Endometrial microvascular endothelial cells (primary cell): ENCODE data around the gene HHIPL1. TPM values are rescaled to one million over a fixed set of nuclear protein-coding genes. Genes with fewer than 3 reads are reported as not detected.
"Not testable (repeated sequence)": the region's sequence is repeated elsewhere in the genome, so short reads cannot be mapped to it uniquely, and the experiment has no call there.

Experiments used
- in situ Hi-C: cut with HindIII; loops from 2 replicates; pipeline ENCODE4 v1.10.0; 2017; ENCODE audit warnings: low sequenced_read_pairs, low pct_unique_long_range_greater_than_20kb; ENCODE audit errors: inconsistent ontology term
- total RNA-seq: library from RNA; depleted of rRNA; stranded (reverse); fragments of >200 nt; gene quantifications from one replicate; pipeline ENCODE4 v1.2.3, GENCODE V29; 2015; ENCODE audit errors: inconsistent ontology term

The HHIPL1 gene
- total RNA-seq, 1 donor from 2014 or later: 6.8 TPM

GRCh38 chr14:99654235-99654985 lies 9.5 kb downstream of the HHIPL1 start:
- in situ Hi-C loops: no loop called here

GRCh38 chr14:99655521-99655920 lies 10.6 kb downstream of the HHIPL1 start:
- in situ Hi-C loops: no loop called here

- in situ Hi-C loops: no loop called here
Measured at GRCh38 chr14:99656171-99656570, 11.2 kb downstream of the HHIPL1 start.

- in situ Hi-C loops: no loop called here
Measured at GRCh38 chr14:99657645-99658155, 12.8 kb downstream of the HHIPL1 start.

GRCh38 chr14:99658218-99658845 lies 13.4 kb downstream of the HHIPL1 start:
- in situ Hi-C loops: no loop called here

- in situ Hi-C loops: no loop called here
Measured at GRCh38 chr14:99659333-99659741, 14.4 kb downstream of the HHIPL1 start.

- in situ Hi-C loops: no loop called here
Measured at GRCh38 chr14:99660006-99660566, 15.2 kb downstream of the HHIPL1 start.

- in situ Hi-C loops: no loop called here
Measured at GRCh38 chr14:99660794-99661193, 15.9 kb downstream of the HHIPL1 start.

- in situ Hi-C loops: not testable (repeated sequence)
Measured at GRCh38 chr14:99661206-99661605, 16.3 kb downstream of the HHIPL1 start.

GRCh38 chr14:99662846-99663245 lies 17.9 kb downstream of the HHIPL1 start:
- in situ Hi-C loops: no loop called here

- in situ Hi-C loops: no loop called here
Measured at GRCh38 chr14:99663386-99664057, 18.6 kb downstream of the HHIPL1 start.

GRCh38 chr14:99664058-99664936 lies 19.4 kb downstream of the HHIPL1 start:
- in situ Hi-C loops: no loop called here

- in situ Hi-C loops: no loop called here
Measured at GRCh38 chr14:99664937-99665273, 20.0 kb downstream of the HHIPL1 start.

GRCh38 chr14:99666533-99666932 lies 21.6 kb downstream of the HHIPL1 start:
- in situ Hi-C loops: no loop called here

GRCh38 chr14:99667045-99667444 lies 22.1 kb downstream of the HHIPL1 start:
- in situ Hi-C loops: no loop called here

- in situ Hi-C loops: no loop called here
Measured at GRCh38 chr14:99667821-99668220, 22.9 kb downstream of the HHIPL1 start.

- in situ Hi-C loops: no loop called here
Measured at GRCh38 chr14:99668307-99669295, 23.7 kb downstream of the HHIPL1 start.
